Ovary (tissue), 3 donors: ENCODE results near the gene SCGB3A2.

Experiments used
- EP300 ChIP-seq: sonication (generic); formaldehyde crosslinking; IDR thresholded peaks from one replicate; pipeline ENCODE4 v1.6.1; 2017; ENCODE audit warnings: antibody characterized with exemption
- POLR2A ChIP-seq: fragments of 450-650 bp; IDR thresholded peaks from one replicate; pipeline ENCODE4 v1.6.1; 2017; ENCODE audit warnings: antibody characterized with exemption, mild to moderate bottlenecking, moderate library complexity
- TF ChIP-seq, protein P1 (sequence below), 3 donors: fragments of 450-650 bp in 2 of 3; fragments of 200-600 bp in 1 of 3; IDR thresholded peaks; one replicate each; pipeline versions ENCODE4 v1.5.1 to v1.8.0; 2016 to 2022; ENCODE audit warnings: antibody characterized with exemption in 3 of 3, mild to moderate bottlenecking in 1 of 3
- donor health status: DM: no; HTN: no; CAD: no.

DNA sequence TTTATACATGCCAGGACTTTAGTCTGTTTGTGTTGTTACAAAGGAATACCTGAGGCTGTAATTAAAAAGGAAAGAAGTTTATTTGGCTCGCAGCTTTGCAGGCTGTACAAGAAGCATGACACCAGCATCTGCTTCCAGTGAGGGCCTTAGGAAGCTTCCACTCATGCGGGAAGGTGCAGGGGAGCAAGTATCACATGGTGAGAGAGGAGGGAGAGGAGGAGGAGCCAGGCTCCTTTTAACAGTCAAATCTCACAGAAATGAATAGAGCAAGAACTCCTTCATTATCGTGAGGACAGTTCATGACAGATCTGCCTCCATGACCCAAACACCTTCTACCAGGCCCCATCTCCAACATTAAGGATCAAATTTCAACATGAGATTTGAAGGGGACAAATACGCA, 46.5 kb downstream of the SCGB3A2 start:
- no peak for TF ChIP-seq POLR2A
- TF ChIP-seq, protein P1, sequence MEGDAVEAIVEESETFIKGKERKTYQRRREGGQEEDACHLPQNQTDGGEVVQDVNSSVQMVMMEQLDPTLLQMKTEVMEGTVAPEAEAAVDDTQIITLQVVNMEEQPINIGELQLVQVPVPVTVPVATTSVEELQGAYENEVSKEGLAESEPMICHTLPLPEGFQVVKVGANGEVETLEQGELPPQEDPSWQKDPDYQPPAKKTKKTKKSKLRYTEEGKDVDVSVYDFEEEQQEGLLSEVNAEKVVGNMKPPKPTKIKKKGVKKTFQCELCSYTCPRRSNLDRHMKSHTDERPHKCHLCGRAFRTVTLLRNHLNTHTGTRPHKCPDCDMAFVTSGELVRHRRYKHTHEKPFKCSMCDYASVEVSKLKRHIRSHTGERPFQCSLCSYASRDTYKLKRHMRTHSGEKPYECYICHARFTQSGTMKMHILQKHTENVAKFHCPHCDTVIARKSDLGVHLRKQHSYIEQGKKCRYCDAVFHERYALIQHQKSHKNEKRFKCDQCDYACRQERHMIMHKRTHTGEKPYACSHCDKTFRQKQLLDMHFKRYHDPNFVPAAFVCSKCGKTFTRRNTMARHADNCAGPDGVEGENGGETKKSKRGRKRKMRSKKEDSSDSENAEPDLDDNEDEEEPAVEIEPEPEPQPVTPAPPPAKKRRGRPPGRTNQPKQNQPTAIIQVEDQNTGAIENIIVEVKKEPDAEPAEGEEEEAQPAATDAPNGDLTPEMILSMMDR (IDR thresholded peaks at IDR 0.05), result no peak
- TF ChIP-seq EP300, result no peak
